Stomach (tissue), 9 donors: ENCODE measurements around the gene C1orf50. TPM values are rescaled to one million over a fixed set of nuclear protein-coding genes. Genes with fewer than 3 reads are reported as not detected.

Experiments
- DNase-seq, 2 donors: peaks; one replicate each; pipeline versions ENCODE4 v3.0.0 to v3.0.0-alpha.2; 2013 to 2019
- H3K27ac ChIP-seq, 5 donors: fragments of 200-600 bp in 4 of 5; sonication (generic) in 4 of 5; one replicate each; pipeline ENCODE4 v1.5.1; 2013 to 2019; ENCODE audit warnings: mild to moderate bottlenecking in 1 of 5, moderate library complexity in 1 of 5
- H3K27me3 ChIP-seq, 3 donors: fragments of 200-600 bp; sonication (generic); one replicate each; pipeline ENCODE4 v1.5.1; 2017 to 2019; ENCODE audit warnings: mixed run types in 1 of 3
- H3K36me3 ChIP-seq, 4 donors: fragments of 200-600 bp; sonication (generic); 1 replicate in 3 of 4; 2 replicates in 1 of 4; pipeline ENCODE4 v1.5.1; 2016 to 2019
- H3K4me1 ChIP-seq, 4 donors: fragments of 200-600 bp; sonication (generic); one replicate each; pipeline ENCODE4 v1.5.1; 2016 to 2019
- H3K4me3 ChIP-seq, 4 donors: fragments of 200-600 bp; sonication (generic) in 3 of 4; one replicate each; pipeline ENCODE4 v1.5.1; 2016 to 2019; ENCODE audit warnings: mild to moderate bottlenecking in 1 of 4
- H3K9me3 ChIP-seq, 4 donors: fragments of 200-600 bp; sonication (generic); one replicate each; pipeline ENCODE4 v1.5.1; 2016 to 2019
- CTCF ChIP-seq, 7 experiments: fragments of 450-650 bp in 4 of 7; fragments of 200-600 bp in 3 of 7; sonication (generic) in 3 of 7; IDR thresholded peaks; one replicate each; pipeline ENCODE4 v1.5.1; 2016 to 2019; ENCODE audit warnings: antibody characterized with exemption in 7 of 7, control low read depth in 2 of 7, mild to moderate bottlenecking in 1 of 7
- EP300 ChIP-seq: sonication (generic); formaldehyde crosslinking; IDR thresholded peaks from one replicate; pipeline ENCODE4 v1.6.1; 2017; ENCODE audit warnings: antibody characterized with exemption
- POLR2A ChIP-seq, 4 donors: fragments of 450-650 bp; IDR thresholded peaks; one replicate each; pipeline ENCODE4 v1.6.1; 2016; ENCODE audit warnings: antibody characterized with exemption in 4 of 4, control low read depth in 2 of 4, mild to moderate bottlenecking in 1 of 4, moderate library complexity in 1 of 4
- POLR2AphosphoS5 ChIP-seq, 3 donors: sonication (generic); formaldehyde crosslinking; IDR thresholded peaks; one replicate each; pipeline ENCODE4 v1.6.1; 2016; ENCODE audit warnings: antibody characterized with exemption in 3 of 3
- WGBS, 5 donors: extraction: QIAGEN DNeasy Blood & Tissue Kit in 3 of 5; methylation state at CpG; one replicate each; pipeline versions ENCODE4 v1.1.5 to v1.1.7; 2013 to 2018; 5-methylcytosine and 5-hydroxymethylcytosine counted together
- intact Hi-C: fragments of 100-400 bp; cut with DNase I; formaldehyde crosslinking; loops from one replicate; pipeline ENCODE4 v1.15.1; 2023; ENCODE audit warnings: low total_unique reads
- polyA plus RNA-seq, 3 donors: library from polyadenylated mRNA; stranded (reverse); fragments of 200-250 nt; gene quantifications; one replicate each; pipeline ENCODE4 v1.2.3, GENCODE V29; 2013
- total RNA-seq, 5 donors: library from RNA; depleted of rRNA; stranded (reverse); fragments of >200 nt; gene quantifications; one replicate each; pipeline versions ENCODE4 v1.1.0 to v1.2.3, GENCODE V29; 2014 to 2016
- donor health status: healthy with polysubstance abuse.
- donor health status: Bipolar disorder and iron deficiency.
- donor health status: healthy.

C1orf50 gene
- total and polyA plus RNA-seq, 8 donors = 0.89 to 6.7 (median 5.0) TPM; not detected in 2

GRCh38 chr1:42821690-42822089, 54.6 kb downstream of the C1orf50 start:
- no peaks in the 10 kb centered on the region for H3K27me3 ChIP-seq
- H3K9me3 ChIP-seq = no peaks in the 10 kb centered on the region
- peaks cover 10 to 35% (median 20%) of the 10 kb centered on the region in 4 donors for H3K4me1 ChIP-seq
- intact Hi-C loops = no loop called here
- H3K36me3 ChIP-seq = no peaks in the 10 kb centered on the region
- DNase-seq = no peak
- 93 to 99% (median 94%) methylated on average over 2 of the region's 2 CpGs for WGBS, 5 donors
- TF ChIP-seq POLR2A (IDR thresholded peaks at IDR 0.05) (no peak), CTCF (IDR thresholded peaks at IDR 0.05) (no peak), POLR2AphosphoS5 (IDR thresholded peaks at IDR 0.05) (no peak), EP300 (no peak)
- no peak overlapping the region for H3K4me3 ChIP-seq
- no peak overlapping the region for H3K27ac ChIP-seq

GRCh38 chr1:42822800-42823392, 55.8 kb downstream of the C1orf50 start:
- H3K27ac ChIP-seq = no peak overlapping the region
- peaks cover 0 to 7% (median 0%) of the 10 kb centered on the region in 4 donors for H3K36me3 ChIP-seq
- intact Hi-C loops = no loop called here
- TF ChIP-seq CTCF (IDR thresholded peaks at IDR 0.05) = no peak
- TF ChIP-seq EP300 = no peak
- no peak for TF ChIP-seq POLR2AphosphoS5 (IDR thresholded peaks at IDR 0.05)
- TF ChIP-seq POLR2A (IDR thresholded peaks at IDR 0.05) = no peak
- 50 to 63% (median 57%) methylated on average over 2 of the region's 2 CpGs for WGBS, 5 donors
- H3K9me3 ChIP-seq = no peaks in the 10 kb centered on the region
- DNase-seq = no peak
- H3K27me3 ChIP-seq = no peaks in the 10 kb centered on the region
- H3K4me1 ChIP-seq = peaks cover 4 to 29% (median 14%) of the 10 kb centered on the region in 4 donors
- H3K4me3 ChIP-seq = no peak overlapping the region

- Histone ChIP-seq H3K4me3 (no peak overlapping the region), H3K9me3 (no peaks in the 10 kb centered on the region), H3K36me3 (peaks cover 0 to 12% (median 4%) of the 10 kb centered on the region in 4 donors), H3K27ac (no peak overlapping the region), H3K27me3 (no peaks in the 10 kb centered on the region), H3K4me1 (peaks cover 0 to 15% (median 6%) of the 10 kb centered on the region in 4 donors)
- 86 to 97% (median 94%) methylated on average over 4 of the region's 4 CpGs for WGBS, 5 donors
- TF ChIP-seq POLR2AphosphoS5 (IDR thresholded peaks at IDR 0.05) (no peak), EP300 (no peak), CTCF (IDR thresholded peaks at IDR 0.05) (no peak), POLR2A (IDR thresholded peaks at IDR 0.05) (no peak)
- intact Hi-C loops = no loop called here
- DNase-seq = no peak
Measured at GRCh38 chr1:42824481-42825035, 57.5 kb downstream of the C1orf50 start.

- DNase-seq = no peak
- H3K9me3 ChIP-seq = no peaks in the 10 kb centered on the region
- H3K36me3 ChIP-seq = peaks cover 0 to 19% (median 10%) of the 10 kb centered on the region in 4 donors
- no peaks in the 10 kb centered on the region for H3K27me3 ChIP-seq
- peaks cover 0 to 15% (median 6%) of the 10 kb centered on the region in 4 donors for H3K4me1 ChIP-seq
- H3K27ac ChIP-seq = no peak overlapping the region
- 58 to 73% (median 65%) methylated on average over 10 of the region's 10 CpGs for WGBS, 5 donors
- H3K4me3 ChIP-seq = no peak overlapping the region
- intact Hi-C loops = no loop called here
- TF ChIP-seq CTCF (IDR thresholded peaks at IDR 0.05) (no peak), EP300 (no peak), POLR2A (IDR thresholded peaks at IDR 0.05) (no peak), POLR2AphosphoS5 (IDR thresholded peaks at IDR 0.05) (no peak)
Measured at GRCh38 chr1:42825036-42825851, 58.2 kb downstream of the C1orf50 start.
